AG04449 (cell line): ENCODE data around the gene ANKRD18B.
"Not testable (repeated sequence)": the region's sequence is repeated elsewhere in the genome, so short reads cannot be mapped to it uniquely, and the experiment has no call there.

Experiments used
- CTCF ChIA-PET: fragments of 350-600 bp; formaldehyde crosslinking; extraction: SDS; loops from one replicate; lab custom pipeline; 2021; ENCODE audit warnings: antibody characterized with exemption; lab: Yijun Ruan, JAX
- POLR2A ChIA-PET: fragments of 400-600, 350-600 bp; formaldehyde crosslinking; extraction: SDS; loops from one replicate; lab custom pipeline; 2020; ENCODE audit warnings: antibody characterized with exemption, inconsistent platforms; lab: Yijun Ruan, JAX
- DNase-seq: peaks from one replicate; pipeline ENCODE4 v3.0.0-alpha.2; 2010; ENCODE audit warnings: low read depth, low spot score
- H3K4me3 ChIP-seq: 2 replicates; pipeline ENCODE4 v1.5.1; 2011; ENCODE audit warnings: low read depth, mild to moderate bottlenecking, control low read depth, low read length
- CTCF ChIP-seq: IDR thresholded peaks from one replicate; pipeline ENCODE4 v1.5.1; 2011; ENCODE audit warnings: mild to moderate bottlenecking, moderate library complexity, low read length, control low read depth, inconsistent platforms; ENCODE audit not compliant: insufficient read depth; ENCODE audit errors: missing control alignments

The ANKRD18B gene

GRCh38 chr9:33604249-33604648 is 80.2 kb downstream of the ANKRD18B start:
- peak; percentile 52 for TF ChIP-seq CTCF
- H3K4me3 ChIP-seq, DNase-seq, POLR2A ChIA-PET: not testable (repeated sequence)
- CTCF ChIA-PET, result interaction anchor here (0.8 to 2.5 kb wide), 8 partner anchors 12 to 150 kb away, joined by 3 to 18 read pairs (median 4); no protein-coding TSS in a partner anchor

- POLR2A ChIA-PET, DNase-seq, H3K4me3 ChIP-seq: not testable (repeated sequence)
- CTCF ChIA-PET, result interaction anchor here (1.3 to 2.5 kb wide), 7 partner anchors 12 to 141 kb away, joined by 3 to 18 read pairs (median 5); no protein-coding TSS in a partner anchor
Observed at GRCh38 chr9:33604936-33605335, 80.9 kb downstream of the ANKRD18B start.

GRCh38 chr9:33611358-33611757 is 87.3 kb downstream of the ANKRD18B start:
- CTCF ChIA-PET, result interaction anchor here (0.9 to 1.1 kb wide), 2 partner anchors 13 to 110 kb away, joined by 3 to 4 read pairs; no protein-coding TSS in a partner anchor

GRCh38 chr9:33612410-33612809 is 88.4 kb downstream of the ANKRD18B start:
- H3K4me3 ChIP-seq, DNase-seq, POLR2A ChIA-PET: not testable (repeated sequence)
- CTCF ChIA-PET, result interaction anchor here (0.7 to 1.0 kb wide), 3 partner anchors 10 to 109 kb away, joined by 3 to 4 read pairs (median 3); no protein-coding TSS in a partner anchor

More at GRCh38 chr9:33611358-33611757, 87.3 kb downstream of the ANKRD18B start:
- no peak for TF ChIP-seq CTCF
- POLR2A ChIA-PET, result no interaction called here
- no peak for DNase-seq
- H3K4me3 ChIP-seq, result no peak overlapping the region

- DNase-seq, result no peak
- H3K4me3 ChIP-seq, result no peak overlapping the region
- ChIA-PET POLR2A (no interaction called here), CTCF (interaction anchor here (1.3 kb wide), 1 partner anchor 107 kb away, joined by 6 read pairs; no protein-coding TSS in a partner anchor)
- no peak for TF ChIP-seq CTCF
Observed at GRCh38 chr9:33614001-33614687, 90.1 kb downstream of the ANKRD18B start.

- CTCF ChIA-PET, result interaction anchor here (1.0 to 16.0 kb wide), 4 partner anchors 10 to 120 kb away, joined by 5 to 591 read pairs (median 26); no protein-coding TSS in a partner anchor
- H3K4me3 ChIP-seq, DNase-seq, POLR2A ChIA-PET: not testable (repeated sequence)
Observed at GRCh38 chr9:33618370-33618769, 94.3 kb downstream of the ANKRD18B start.

- peak; percentile 85 for DNase-seq
- no peak for TF ChIP-seq CTCF
- ChIA-PET POLR2A (no interaction called here), CTCF (interaction anchor here (0.7 to 16.0 kb wide), 10 partner anchors 9 to 245 kb away, joined by 3 to 591 read pairs (median 4); no protein-coding TSS in a partner anchor)
- no peak overlapping the region for H3K4me3 ChIP-seq
Observed at GRCh38 chr9:33619666-33620404, 95.8 kb downstream of the ANKRD18B start.
